Colonic mucosa (tissue), 4 donors: ENCODE data around the gene SLC46A2. TPM values are rescaled to one million over a fixed set of nuclear protein-coding genes. Genes with fewer than 3 reads are reported as not detected.

ENCODE experiments used
- DNase-seq: peaks from one replicate; pipeline ENCODE4 v3.0.0-alpha.2; 2020
- H3K27ac ChIP-seq: fragments of 200-600 bp; one replicate; pipeline ENCODE4 v1.8.0; 2021
- H3K27me3 ChIP-seq: fragments of 200-600 bp; one replicate; pipeline ENCODE4 v1.8.0; 2021
- H3K36me3 ChIP-seq: fragments of 200-600 bp; one replicate; pipeline ENCODE4 v1.8.0; 2021
- H3K4me1 ChIP-seq: fragments of 200-600 bp; one replicate; pipeline ENCODE4 v1.8.0; 2021; ENCODE audit warnings: mild to moderate bottlenecking
- H3K4me3 ChIP-seq: fragments of 200-600 bp; one replicate; pipeline ENCODE4 v1.8.0; 2021
- H3K9ac ChIP-seq, 2 donors: one replicate each; pipeline ENCODE4 v1.7.0; 2013; ENCODE audit warnings: control low read depth in 2 of 2, low read depth in 2 of 2, low read length in 2 of 2
- H3K9me3 ChIP-seq: fragments of 200-600 bp; one replicate; pipeline ENCODE4 v1.8.0; 2021
- CTCF ChIP-seq: fragments of 200-600 bp; IDR thresholded peaks from one replicate; pipeline ENCODE4 v1.8.0; 2022; ENCODE audit warnings: antibody characterized with exemption, mild to moderate bottlenecking
- intact Hi-C: fragments of 100-400 bp; cut with DNase I; formaldehyde crosslinking; loops from one replicate; pipeline ENCODE4 v1.14.1; 2022
- total RNA-seq, 2 donors: library from RNA; stranded (reverse); fragmentation: NEBNext Ultra II Directional in 1 of 2; extraction: Animal tissue kit (Norgen Biotek cat#: 25700) in 1 of 2; gene quantifications; one replicate each; pipeline ENCODE4 v1.2.1, GENCODE V29; 2021
- donor health status: healthy.
- donor health status: DM: no; HTN: no; CAD: no.
- donor health status: DM: no; HTN: no; CAD: no.

SLC46A2 gene
- total RNA-seq, 2 donors from 2014 or later, result not detected

DNA sequence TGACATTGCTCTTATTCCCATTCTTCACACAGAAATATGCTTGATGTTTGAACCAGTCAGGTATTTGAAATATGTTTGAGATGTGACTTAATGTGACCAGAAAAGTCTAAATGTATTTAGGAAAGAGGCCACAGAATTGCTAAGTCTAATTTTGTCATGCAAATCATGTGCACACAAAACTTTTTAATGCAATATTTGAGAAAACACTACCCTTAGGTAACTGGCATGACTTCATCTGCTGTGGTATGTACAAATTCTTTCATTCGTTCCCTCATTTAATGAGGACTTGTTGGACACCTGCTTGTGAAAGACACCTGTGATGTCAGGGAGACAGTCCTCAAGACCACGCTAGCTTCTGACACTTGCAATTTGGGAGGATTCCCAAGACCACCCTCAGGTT lies 21.1 kb upstream of the SLC46A2 start:
- no peak for TF ChIP-seq CTCF
- no peaks in the 10 kb centered on the region for H3K27me3 ChIP-seq
- H3K36me3 ChIP-seq, result no peaks in the 10 kb centered on the region
- H3K9ac ChIP-seq, result no peak overlapping the region
- no peak for DNase-seq
- intact Hi-C loops, result no loop called here
- H3K4me1 ChIP-seq, result no peaks in the 10 kb centered on the region
- no peak overlapping the region for H3K27ac ChIP-seq
- no peaks in the 10 kb centered on the region for H3K9me3 ChIP-seq
- H3K4me3 ChIP-seq, result no peak overlapping the region

- Histone ChIP-seq H3K4me3 (no peak overlapping the region), H3K36me3 (no peaks in the 10 kb centered on the region), H3K27ac (no peak overlapping the region), H3K9ac (no peak overlapping the region), H3K4me1 (no peaks in the 10 kb centered on the region), H3K27me3 (no peaks in the 10 kb centered on the region), H3K9me3 (no peaks in the 10 kb centered on the region)
- DNase-seq, result no peak
- no peak for TF ChIP-seq CTCF
- intact Hi-C loops, result no loop called here
Measured at GRCh38 chr9:112905084-112905483, 14.4 kb upstream of the SLC46A2 start.

GRCh38 chr9:112900901-112901300 lies 10.2 kb upstream of the SLC46A2 start:
- H3K9me3 ChIP-seq, result no peaks in the 10 kb centered on the region
- no peak overlapping the region for H3K27ac ChIP-seq
- no peak for TF ChIP-seq CTCF
- no peak for DNase-seq
- H3K4me3 ChIP-seq, result no peak overlapping the region
- no peaks in the 10 kb centered on the region for H3K36me3 ChIP-seq
- no peak overlapping the region for H3K9ac ChIP-seq
- intact Hi-C loops, result no loop called here
- no peaks in the 10 kb centered on the region for H3K4me1 ChIP-seq
- H3K27me3 ChIP-seq, result no peaks in the 10 kb centered on the region

DNA sequence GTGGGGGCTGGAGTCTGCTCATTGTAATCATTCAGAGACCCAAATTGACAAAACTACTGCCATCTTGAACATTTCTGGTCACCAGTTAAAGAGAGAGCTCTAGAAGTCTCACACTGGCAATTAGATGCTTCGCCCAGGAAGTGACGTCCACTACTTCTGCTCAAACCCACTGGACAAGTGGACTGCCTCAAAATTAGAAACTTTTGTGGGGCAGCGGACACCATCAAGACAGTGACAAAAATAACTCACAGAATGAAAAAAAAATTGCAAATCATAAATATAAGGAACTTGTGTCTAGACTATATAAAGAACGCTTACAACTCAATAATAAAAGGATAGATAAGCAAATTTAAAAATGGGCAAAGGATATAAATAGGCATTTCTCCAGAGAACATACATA lies 9.8 kb upstream of the SLC46A2 start:
- H3K4me3 ChIP-seq, result no peak overlapping the region
- H3K9me3 ChIP-seq, result no peaks in the 10 kb centered on the region
- H3K9ac ChIP-seq, result no peak overlapping the region
- H3K27me3 ChIP-seq, result no peaks in the 10 kb centered on the region
- TF ChIP-seq CTCF, result no peak
- no peak for DNase-seq
- intact Hi-C loops, result no loop called here
- no peaks in the 10 kb centered on the region for H3K36me3 ChIP-seq
- H3K4me1 ChIP-seq, result no peaks in the 10 kb centered on the region
- H3K27ac ChIP-seq, result no peak overlapping the region

DNA sequence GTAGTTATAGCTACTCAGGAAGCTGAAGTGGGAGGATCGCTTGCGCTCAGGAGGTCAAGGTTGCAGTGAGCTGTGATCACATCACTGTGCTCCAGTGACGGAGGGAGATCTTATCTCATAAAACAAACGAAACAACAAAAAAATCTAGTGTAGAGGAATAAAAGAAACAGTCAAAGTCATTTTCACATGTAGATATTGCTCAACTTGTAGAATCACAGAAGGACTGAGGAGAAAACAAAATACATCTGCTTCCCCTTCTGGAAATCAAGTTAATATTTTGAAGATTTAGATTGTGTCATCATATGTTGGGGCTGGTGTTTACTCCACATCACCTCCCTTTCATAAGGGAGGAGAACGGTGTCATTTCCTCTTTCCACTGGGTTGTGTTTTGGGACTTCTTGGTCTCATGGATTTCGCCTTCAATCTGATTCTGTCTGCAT lies 8.2 kb upstream of the SLC46A2 start:
- Histone ChIP-seq H3K27me3 (no peaks in the 10 kb centered on the region), H3K9ac (no peak overlapping the region), H3K9me3 (no peaks in the 10 kb centered on the region), H3K4me3 (no peak overlapping the region), H3K27ac (no peak overlapping the region), H3K36me3 (no peaks in the 10 kb centered on the region), H3K4me1 (no peaks in the 10 kb centered on the region)
- no peak for TF ChIP-seq CTCF
- DNase-seq, result no peak
- intact Hi-C loops, result loop anchor here (10.0 kb wide), 1 partner anchor 56 kb away; no protein-coding TSS in a partner anchor
